SK-N-SH (cell line): Measurements from ENCODE around the gene SLC1A2. TPM values are rescaled to one million over a fixed set of nuclear protein-coding genes. Genes with fewer than 3 reads are reported as not detected.

Experiments used
- CTCF ChIA-PET: fragments of 300-600, 350-600 bp; formaldehyde crosslinking; extraction: SDS; loops from one replicate; lab custom pipeline; 2021; lab: Yijun Ruan, JAX
- POLR2A ChIA-PET: fragments of 350-600 bp; sonication (Branson Sonifier 250); formaldehyde crosslinking; extraction: SDS; loops from one replicate; lab custom pipeline; 2020; ENCODE audit warnings: antibody characterized with exemption, inconsistent platforms; lab: Yijun Ruan, JAX
- DNase-seq: peaks from one replicate; pipeline ENCODE4 v3.0.0; 2012
- H2AFZ ChIP-seq: fragments of 200-600 bp; sonication (generic); 2 replicates; pipeline ENCODE4 v1.8.1; 2016; ENCODE audit warnings: antibody characterized with exemption, mild to moderate bottlenecking, low read depth
- H3F3A ChIP-seq: fragments of 200-600 bp; sonication (generic); replicated peaks from 2 replicates; pipeline ENCODE3; 2016; ENCODE audit warnings: antibody characterized with exemption, mild to moderate bottlenecking; ENCODE audit not compliant: insufficient read depth
- H3K27ac ChIP-seq, 2 experiments: fragments of 200-500 bp in 1 of 2; fragments of 200-600 bp in 1 of 2; sonication (Bioruptor generic) in 1 of 2; sonication (generic), shearing (Covaris generic) in 1 of 2; 2 replicates each; pipeline versions ENCODE4 v1.5.1 to v1.6.1; 2014 to 2016; ENCODE audit warnings: low read depth in 2 of 2, inconsistent platforms in 1 of 2, low read length in 1 of 2, mild to moderate bottlenecking in 1 of 2, mixed read lengths in 1 of 2
- H3K27me3 ChIP-seq: fragments of 200-600 bp; sonication (generic), shearing (Covaris generic); 2 replicates; pipeline ENCODE4 v1.6.1; 2016; ENCODE audit warnings: mixed run types; ENCODE audit not compliant: insufficient read depth
- H3K36me3 ChIP-seq, 2 experiments: fragments of 200-500 bp in 1 of 2; fragments of 200-600 bp in 1 of 2; sonication (Bioruptor generic) in 1 of 2; sonication (generic) in 1 of 2; replicated peaks in 1 of 2; 2 replicates each; pipeline versions ENCODE3 to v1.5.1; 2014 to 2016; ENCODE audit warnings: low read length in 1 of 2, mild to moderate bottlenecking in 1 of 2; ENCODE audit not compliant: insufficient read depth in 2 of 2, control insufficient read depth in 1 of 2
- H3K4me1 ChIP-seq, 2 experiments: fragments of 200-500 bp in 1 of 2; fragments of 200-600 bp in 1 of 2; sonication (Bioruptor generic) in 1 of 2; sonication (generic), shearing (Covaris generic) in 1 of 2; 2 replicates each; pipeline versions ENCODE4 v1.5.1 to v1.6.1; 2014 to 2016; ENCODE audit warnings: low read depth in 1 of 2, low read length in 1 of 2, mixed run types in 1 of 2; ENCODE audit not compliant: insufficient read depth in 2 of 2, control insufficient read depth in 1 of 2
- H3K4me2 ChIP-seq: fragments of 200-600 bp; sonication (generic), shearing (Covaris generic); 2 replicates; pipeline ENCODE4 v1.6.1; 2017; ENCODE audit warnings: mixed run types
- H3K4me3 ChIP-seq, 2 experiments: fragments of 200-500 bp in 1 of 2; fragments of 200-600 bp in 1 of 2; sonication (Bioruptor generic) in 1 of 2; sonication (generic), shearing (Covaris generic) in 1 of 2; 2 replicates each; pipeline versions ENCODE4 v1.5.1 to v1.8.1; 2014 to 2016; ENCODE audit warnings: low read depth in 2 of 2, inconsistent platforms in 1 of 2, low read length in 1 of 2, mild to moderate bottlenecking in 1 of 2, mixed read lengths in 1 of 2, moderate library complexity in 1 of 2
- H3K79me2 ChIP-seq: fragments of 200-600 bp; sonication (generic); 2 replicates; pipeline ENCODE4 v1.8.1; 2017; ENCODE audit warnings: mild to moderate bottlenecking; ENCODE audit not compliant: insufficient read depth
- H3K9ac ChIP-seq: fragments of 200-600 bp; sonication (generic); 2 replicates; pipeline ENCODE4 v1.6.1; 2017; ENCODE audit warnings: mixed run types
- H3K9me2 ChIP-seq: fragments of 200-600 bp; sonication (generic); 2 replicates; pipeline ENCODE4 v1.6.1; 2017; ENCODE audit warnings: mixed run types
- H3K9me3 ChIP-seq: fragments of 200-600 bp; sonication (generic); 2 replicates; pipeline ENCODE4 v1.6.1; 2017; ENCODE audit warnings: mixed run types, mild to moderate bottlenecking, moderate library complexity
- H4K20me1 ChIP-seq: fragments of 200-600 bp; sonication (generic); 2 replicates; pipeline ENCODE4 v1.6.1; 2017; ENCODE audit warnings: mild to moderate bottlenecking, mixed run types; ENCODE audit not compliant: insufficient read depth
- FOXJ3 ChIP-seq: sonication (generic); formaldehyde crosslinking; IDR thresholded peaks from 2 replicates; pipeline ENCODE4 v1.5.1; 2020; ENCODE audit warnings: mild to moderate bottlenecking, missing genetic modification reagents
- FOXM1 ChIP-seq: IDR thresholded peaks from 2 replicates; pipeline ENCODE4 v1.4.0; 2012; ENCODE audit warnings: low read depth, mild to moderate bottlenecking
- MAX ChIP-seq: IDR thresholded peaks from 2 replicates; pipeline ENCODE4 v1.4.0; 2012; ENCODE audit warnings: low read depth
- MEF2A ChIP-seq: IDR thresholded peaks from 2 replicates; pipeline ENCODE4 v1.4.0; 2012; ENCODE audit warnings: low read depth, borderline replicate concordance
- NFIC ChIP-seq: IDR thresholded peaks from 2 replicates; pipeline ENCODE4 v1.4.0; 2012; ENCODE audit warnings: borderline replicate concordance
- RCOR1 ChIP-seq: fragments of 150-350 bp; IDR thresholded peaks from 2 replicates; pipeline ENCODE4 v1.6.1; 2017; ENCODE audit warnings: antibody characterized with exemption, low read length
- SMC3 ChIP-seq: IDR thresholded peaks from 2 replicates; pipeline ENCODE4 v1.6.1; 2012; ENCODE audit warnings: low read depth, low read length, improper control_type of control experiment
- TEAD4 ChIP-seq: IDR thresholded peaks from 2 replicates; pipeline ENCODE4 v1.4.0; 2012; ENCODE audit warnings: mild to moderate bottlenecking, borderline replicate concordance; ENCODE audit not compliant: insufficient read depth
- YY1 ChIP-seq: IDR thresholded peaks from 2 replicates; pipeline ENCODE4 v1.4.0; 2012; ENCODE audit warnings: low read depth, mild to moderate bottlenecking
- WGBS: methylation state at CpG from one replicate; pipeline ENCODE4 v1.1.6; 2017; ENCODE audit warnings: low lambda C conversion rate; 5-methylcytosine and 5-hydroxymethylcytosine counted together
- polyA plus RNA-seq, 3 experiments: library from polyadenylated mRNA; depleted of rRNA; stranded (reverse); fragments of >200 nt; gene quantifications; 2 replicates each; pipeline ENCODE4 v1.2.3, GENCODE V29; 2012
- TF ChIP-seq, protein P1 (sequence below): fragments of 150-350 bp; IDR thresholded peaks from 2 replicates; pipeline ENCODE4 v1.6.1; 2017; ENCODE audit warnings: antibody characterized with exemption, low read length, low read depth, borderline replicate concordance
- TF ChIP-seq, protein P2 (sequence below): fragments of 150-350 bp; IDR thresholded peaks from 2 replicates; pipeline ENCODE4 v1.6.1; 2016; ENCODE audit warnings: mild to moderate bottlenecking, low read depth, low read length

Gene SLC1A2
- polyA plus RNA-seq, 1 of the 3 experiments (the other 2 are of a cell fraction), result under 0.01 TPM

- no peak overlapping the region for H3K9ac ChIP-seq
- no peak overlapping the region for H3K4me3 ChIP-seq
- H3K9me2 ChIP-seq, result no peaks in the 10 kb centered on the region
- H2AFZ ChIP-seq, result no peak overlapping the region
- H3K27me3 ChIP-seq, result no peaks in the 10 kb centered on the region
- no peak for DNase-seq
- ChIA-PET CTCF (interaction anchor here (0.8 kb wide), 1 partner anchor 76 kb away, joined by 3 read pairs; no protein-coding TSS in a partner anchor), POLR2A (no interaction called here)
- H3F3A ChIP-seq, result no peaks in the 10 kb centered on the region
- WGBS, result 97% methylated on average over 3 of the region's 3 CpGs
- H3K27ac ChIP-seq, result no peak overlapping the region
- no peak overlapping the region for H3K4me2 ChIP-seq
- no peaks in the 10 kb centered on the region for H3K4me1 ChIP-seq
- TF ChIP-seq, protein P1, sequence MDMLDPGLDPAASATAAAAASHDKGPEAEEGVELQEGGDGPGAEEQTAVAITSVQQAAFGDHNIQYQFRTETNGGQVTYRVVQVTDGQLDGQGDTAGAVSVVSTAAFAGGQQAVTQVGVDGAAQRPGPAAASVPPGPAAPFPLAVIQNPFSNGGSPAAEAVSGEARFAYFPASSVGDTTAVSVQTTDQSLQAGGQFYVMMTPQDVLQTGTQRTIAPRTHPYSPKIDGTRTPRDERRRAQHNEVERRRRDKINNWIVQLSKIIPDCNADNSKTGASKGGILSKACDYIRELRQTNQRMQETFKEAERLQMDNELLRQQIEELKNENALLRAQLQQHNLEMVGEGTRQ, result no peak
- TF ChIP-seq MAX, result no peak
- TF ChIP-seq RCOR1, result no peak
- no peak for TF ChIP-seq MEF2A
- TF ChIP-seq YY1, result no peak
- TF ChIP-seq NFIC, result no peak
- TF ChIP-seq SMC3, result no peak
- H3K79me2 ChIP-seq, result no peaks in the 10 kb centered on the region
- H4K20me1 ChIP-seq, result no peaks in the 10 kb centered on the region
- H3K36me3 ChIP-seq, result no peaks in the 10 kb centered on the region
- H3K9me3 ChIP-seq, result no peaks in the 10 kb centered on the region
Measured at GRCh38 chr11:35311331-35311730, 108.0 kb downstream of the SLC1A2 start.

DNA sequence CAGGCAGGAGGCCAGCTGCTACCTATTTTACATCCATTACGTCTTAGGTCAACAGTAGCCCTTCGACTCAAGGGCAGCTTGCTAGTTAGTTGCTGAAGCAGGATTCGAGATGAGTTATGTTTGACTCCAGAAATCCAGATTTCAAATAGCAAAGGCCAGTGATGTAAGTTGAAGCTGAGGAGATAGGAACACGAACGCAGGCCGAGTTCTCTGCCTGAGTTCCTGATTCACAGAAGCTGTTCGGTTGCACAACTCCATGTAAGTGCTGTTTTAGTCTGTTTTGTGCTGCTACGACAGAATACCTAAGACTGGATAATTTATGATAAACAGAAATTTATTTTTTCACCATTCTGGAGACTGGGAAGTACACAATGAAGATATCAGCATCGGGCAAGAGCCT lies 111.2 kb downstream of the SLC1A2 start:
- TF ChIP-seq FOXJ3 (no peak), TEAD4 (no peak), FOXM1 (no peak)
- TF ChIP-seq, protein P2, sequence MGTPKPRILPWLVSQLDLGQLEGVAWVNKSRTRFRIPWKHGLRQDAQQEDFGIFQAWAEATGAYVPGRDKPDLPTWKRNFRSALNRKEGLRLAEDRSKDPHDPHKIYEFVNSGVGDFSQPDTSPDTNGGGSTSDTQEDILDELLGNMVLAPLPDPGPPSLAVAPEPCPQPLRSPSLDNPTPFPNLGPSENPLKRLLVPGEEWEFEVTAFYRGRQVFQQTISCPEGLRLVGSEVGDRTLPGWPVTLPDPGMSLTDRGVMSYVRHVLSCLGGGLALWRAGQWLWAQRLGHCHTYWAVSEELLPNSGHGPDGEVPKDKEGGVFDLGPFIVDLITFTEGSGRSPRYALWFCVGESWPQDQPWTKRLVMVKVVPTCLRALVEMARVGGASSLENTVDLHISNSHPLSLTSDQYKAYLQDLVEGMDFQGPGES, result no peak
- no peak for DNase-seq
- 81% methylated on average over 9 of the region's 9 CpGs for WGBS
- Histone ChIP-seq H3F3A (no peaks in the 10 kb centered on the region), H3K36me3 (no peaks in the 10 kb centered on the region), H3K4me2 (no peak overlapping the region), H3K27me3 (no peaks in the 10 kb centered on the region), H3K9ac (no peak overlapping the region), H3K79me2 (no peaks in the 10 kb centered on the region), H3K4me3 (no peak overlapping the region), H3K27ac (no peak overlapping the region), H3K4me1 (no peaks in the 10 kb centered on the region; a peak in 1 of 4 replicates), H3K9me2 (no peaks in the 10 kb centered on the region), H3K9me3 (no peaks in the 10 kb centered on the region), H4K20me1 (no peaks in the 10 kb centered on the region), H2AFZ (no peak overlapping the region)
- ChIA-PET POLR2A (no interaction called here), CTCF (interaction anchor here (1.0 to 3.2 kb wide), 5 partner anchors 56 to 382 kb away, joined by 3 to 55 read pairs (median 5); no protein-coding TSS in a partner anchor)
